HepG2 (cell line): ENCODE data around the gene SNCA. TPM values are rescaled to one million over a fixed set of nuclear protein-coding genes. Genes with fewer than 3 reads are reported as not detected.

Source experiments
- ATAC-seq: fragments of 200-7000 bp; cut with Tn5 transposase; 3 replicates; pipeline ENCODE4 v1.9.1; 2020; ENCODE audit warnings: mild to moderate bottlenecking, moderate library complexity
- BruUV-seq: library from RNA; stranded (reverse); fragments of 400-500 nt; replicated peaks from 2 replicates; lab custom pipeline; 2021; lab: Mats Ljungman, UMichigan
- CTCF ChIA-PET: fragments of 300-600 bp; formaldehyde crosslinking; extraction: SDS; loops from one replicate; lab custom pipeline; 2021; ENCODE audit warnings: low total read pairs, inconsistent platforms, low intra/inter-chr PET ratio; lab: Yijun Ruan, JAX
- POLR2A ChIA-PET: fragments of 350-600 bp; sonication (Branson Sonifier 250); formaldehyde crosslinking; loops from one replicate; lab custom pipeline; 2020; ENCODE audit warnings: antibody characterized with exemption, inconsistent platforms; lab: Yijun Ruan, JAX
- DNase-seq: peaks from one replicate; pipeline ENCODE4 v3.0.0-alpha.2; 2015; ENCODE audit warnings: low spot score
- FAIRE-seq: peaks from 3 replicates; lab custom pipeline; 2011; peaks lifted over from hg19 to GRCh38; lab: Jason Lieb, UNC
- H2AFZ ChIP-seq: one replicate; pipeline ENCODE4 v1.6.1; 2011; ENCODE audit warnings: low read length, inconsistent platforms
- H3K27ac ChIP-seq: fragments of 300-600 bp; 3 replicates; pipeline ENCODE4 v1.8.0; 2011; ENCODE audit warnings: mixed run types, mild to moderate bottlenecking, mixed read lengths, low read length, inconsistent platforms; ENCODE audit not compliant: insufficient read depth; ENCODE audit errors: extremely low read length
- H3K27me3 ChIP-seq, 2 experiments: fragments of 200-600 bp in 1 of 2; 2 replicates in 1 of 2; 3 replicates in 1 of 2; pipeline versions ENCODE4 v1.6.0 to v1.8.0; 2011; ENCODE audit warnings: low read length in 2 of 2, mild to moderate bottlenecking in 2 of 2, moderate library complexity in 2 of 2, inconsistent platforms in 1 of 2; ENCODE audit not compliant: insufficient read depth in 2 of 2, control insufficient read depth in 1 of 2
- H3K36me3 ChIP-seq, 2 experiments: fragments of 200-600 bp in 1 of 2; replicated peaks in 1 of 2; 2 replicates in 1 of 2; 3 replicates in 1 of 2; pipeline versions ENCODE4 v1.5.1 to v1.8.0; 2011; ENCODE audit warnings: low read length in 2 of 2, inconsistent platforms in 1 of 2; ENCODE audit not compliant: insufficient read depth in 2 of 2, control insufficient read depth in 1 of 2
- H3K4me1 ChIP-seq: 2 replicates; pipeline ENCODE4 v1.5.1; 2012; ENCODE audit warnings: low read length, inconsistent platforms; ENCODE audit not compliant: insufficient read depth
- H3K4me2 ChIP-seq: 2 replicates; pipeline ENCODE4 v1.6.0; 2011; ENCODE audit warnings: low read depth, low read length, inconsistent platforms
- H3K4me3 ChIP-seq, 3 experiments: fragments of 200-600 bp in 1 of 3; sonication (generic), shearing (Covaris generic) in 1 of 3; replicated peaks in 1 of 3; 2 replicates each; pipeline ENCODE4 v1.5.1; 2011 to 2016; ENCODE audit warnings: low read length in 3 of 3, inconsistent platforms in 2 of 3, low read depth in 2 of 3, mild to moderate bottlenecking in 2 of 3, control low read depth in 1 of 3, mixed read lengths in 1 of 3; ENCODE audit not compliant: insufficient read depth in 1 of 3
- H3K79me2 ChIP-seq: one replicate; pipeline ENCODE4 v1.6.1; 2011; ENCODE audit warnings: low read length, inconsistent platforms; ENCODE audit not compliant: insufficient read depth
- H3K9ac ChIP-seq: 2 replicates; pipeline ENCODE4 v1.6.0; 2011; ENCODE audit warnings: mild to moderate bottlenecking, low read depth, low read length, inconsistent platforms; ENCODE audit not compliant: insufficient read depth
- H3K9me3 ChIP-seq: 2 replicates; pipeline ENCODE4 v1.5.1; 2012; ENCODE audit warnings: mild to moderate bottlenecking, low read length
- H4K20me1 ChIP-seq: 2 replicates; pipeline ENCODE4 v1.6.0; 2011; ENCODE audit warnings: inconsistent platforms, mild to moderate bottlenecking, low read length, moderate library complexity; ENCODE audit not compliant: insufficient read depth
- ETV6 ChIP-seq: sonication (generic); formaldehyde crosslinking; conservative IDR thresholded peaks from 2 replicates; pipeline ENCODE4 v1.4.0; 2020; ENCODE audit warnings: missing genetic modification reagents
- FOXP4 ChIP-seq: sonication (generic); formaldehyde crosslinking; IDR thresholded peaks from 2 replicates; pipeline ENCODE4 v1.4.0; 2020; ENCODE audit warnings: missing genetic modification reagents
- RBM39 ChIP-seq: fragments of 200-400 bp; formaldehyde crosslinking; IDR thresholded peaks from one replicate; pipeline ENCODE4 v1.6.1; 2018; ENCODE audit warnings: antibody characterized with exemption, mild to moderate bottlenecking, low read depth, low read length; ENCODE audit not compliant: poor library complexity, severe bottlenecking
- RFXAP ChIP-seq: sonication (generic); formaldehyde crosslinking; IDR thresholded peaks from 2 replicates; pipeline ENCODE4 v1.4.0; 2020; ENCODE audit warnings: missing genetic modification reagents, borderline replicate concordance
- SMAD1 ChIP-seq: sonication (generic); formaldehyde crosslinking; IDR thresholded peaks from 2 replicates; pipeline ENCODE4 v1.4.0; 2020; ENCODE audit warnings: missing genetic modification reagents, low read depth, mild to moderate bottlenecking, borderline replicate concordance
- TCF12 ChIP-seq, 2 experiments: fragments of 450-650 bp in 1 of 2; sonication (generic) in 1 of 2; formaldehyde crosslinking in 1 of 2; IDR thresholded peaks; 2 replicates each; pipeline versions ENCODE4 v1.6.1 to v1.8.0; 2017 to 2022; ENCODE audit warnings: antibody characterized with exemption in 1 of 2, mild to moderate bottlenecking in 1 of 2, missing genetic modification reagents in 1 of 2, moderate library complexity in 1 of 2
- TSC22D2 ChIP-seq: sonication (generic); formaldehyde crosslinking; IDR thresholded peaks from 2 replicates; pipeline ENCODE4 v1.5.1; 2020; ENCODE audit warnings: missing genetic modification reagents, mild to moderate bottlenecking, borderline replicate concordance
- ZMYM3 ChIP-seq: sonication (generic); formaldehyde crosslinking; IDR thresholded peaks from 2 replicates; pipeline ENCODE4 v1.5.1; 2020; ENCODE audit warnings: mild to moderate bottlenecking, missing genetic modification reagents
- ZNF34 ChIP-seq: sonication (generic); formaldehyde crosslinking; IDR thresholded peaks from 2 replicates; pipeline ENCODE4 v1.4.0; 2020; ENCODE audit warnings: mild to moderate bottlenecking, missing genetic modification reagents, borderline replicate concordance
- ZNF503 ChIP-seq: sonication (generic); formaldehyde crosslinking; IDR thresholded peaks from 2 replicates; pipeline ENCODE4 v1.4.0; 2020; ENCODE audit warnings: missing genetic modification reagents
- ZNF589 ChIP-seq: sonication (generic); formaldehyde crosslinking; conservative IDR thresholded peaks from 2 replicates; pipeline ENCODE4 v1.8.0; 2022; ENCODE audit warnings: mild to moderate bottlenecking, moderate library complexity, missing genetic modification reagents
- WGBS: methylation state at CpG from one replicate; pipeline ENCODE4 v1.1.6; 2017; ENCODE audit warnings: low lambda C conversion rate; 5-methylcytosine and 5-hydroxymethylcytosine counted together
- in situ Hi-C: cut with HindIII; loops from 2 replicates; pipeline ENCODE4 v1.10.0; 2017; ENCODE audit warnings: low pct_unique_long_range_greater_than_20kb; ENCODE audit not compliant: extremely low pct_ligation_motif_present
- intact Hi-C: fragments of 100-400 bp; cut with micrococcal nuclease; formaldehyde crosslinking; loops from one replicate; pipeline ENCODE4 v1.10.0; 2022; ENCODE audit not compliant: unreplicated experiment
- polyA plus RNA-seq, 8 experiments: library from polyadenylated mRNA; depleted of rRNA in 3 of 8; stranded (reverse) in 7 of 8; unstranded in 1 of 8; fragments of >200 nt; fragmentation: Illumina TruSeq in 4 of 8; extraction: Trizol in 4 of 8; gene quantifications; 2 replicates each; pipeline versions ENCODE4 v1.2.1 to v1.2.3, GENCODE V29; 2011 to 2016; ENCODE audit warnings: low read depth in 4 of 8, missing spikeins in 1 of 8, mixed read lengths in 1 of 8; ENCODE audit not compliant: insufficient read depth in 1 of 8
- total RNA-seq, 5 experiments: library from RNA; depleted of rRNA; stranded (reverse); fragments of >200 nt; fragmentation: Illumina TruSeq; extraction: Trizol; gene quantifications; 2 replicates each; pipeline ENCODE4 v1.2.3, GENCODE V29; 2016; ENCODE audit warnings: low read depth in 1 of 5
- TF ChIP-seq, protein P1 (sequence below): IDR thresholded peaks from 2 replicates; pipeline ENCODE4 v1.6.1; 2016
- TF ChIP-seq, protein P2 (sequence below): sonication (generic); formaldehyde crosslinking; conservative IDR thresholded peaks from 2 replicates; pipeline ENCODE4 v1.8.1; 2023; ENCODE audit warnings: missing genetic modification reagents
- TF ChIP-seq, protein P3 (sequence below): sonication (generic); formaldehyde crosslinking; IDR thresholded peaks from 2 replicates; pipeline ENCODE4 v1.5.0; 2020; ENCODE audit warnings: missing genetic modification reagents, mild to moderate bottlenecking, borderline replicate concordance

Gene SNCA
- total and polyA plus RNA-seq, 2 of the 13 experiments (the other 11 are each of a cell fraction or from before 2014, with no cell fraction given), result not detected

GRCh38 chr4:89719536-89720090, 117.3 kb downstream of the SNCA start:
- Histone ChIP-seq H3K4me1 (no peaks in the 10 kb centered on the region), H2AFZ (no peak overlapping the region), H3K4me2 (no peak overlapping the region)
- BruUV-seq, result no TSS peak
- 79% methylated on average over 7 of the region's 7 CpGs for WGBS
- intact Hi-C loops, result no loop called here
- DNase-seq (no peak), FAIRE-seq (no peak)
- no peak for TF ChIP-seq RFXAP (CRISPR knock-in tag)
- TF ChIP-seq FOXP4 (CRISPR knock-in tag), result no peak
- TF ChIP-seq, protein P1, sequence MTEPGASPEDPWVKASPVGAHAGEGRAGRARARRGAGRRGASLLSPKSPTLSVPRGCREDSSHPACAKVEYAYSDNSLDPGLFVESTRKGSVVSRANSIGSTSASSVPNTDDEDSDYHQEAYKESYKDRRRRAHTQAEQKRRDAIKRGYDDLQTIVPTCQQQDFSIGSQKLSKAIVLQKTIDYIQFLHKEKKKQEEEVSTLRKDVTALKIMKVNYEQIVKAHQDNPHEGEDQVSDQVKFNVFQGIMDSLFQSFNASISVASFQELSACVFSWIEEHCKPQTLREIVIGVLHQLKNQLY (CRISPR knock-in tag), result no peak
- no peak for TF ChIP-seq ZNF503 (CRISPR knock-in tag)
- TF ChIP-seq RBM39, result no peak
- TF ChIP-seq, protein P2, sequence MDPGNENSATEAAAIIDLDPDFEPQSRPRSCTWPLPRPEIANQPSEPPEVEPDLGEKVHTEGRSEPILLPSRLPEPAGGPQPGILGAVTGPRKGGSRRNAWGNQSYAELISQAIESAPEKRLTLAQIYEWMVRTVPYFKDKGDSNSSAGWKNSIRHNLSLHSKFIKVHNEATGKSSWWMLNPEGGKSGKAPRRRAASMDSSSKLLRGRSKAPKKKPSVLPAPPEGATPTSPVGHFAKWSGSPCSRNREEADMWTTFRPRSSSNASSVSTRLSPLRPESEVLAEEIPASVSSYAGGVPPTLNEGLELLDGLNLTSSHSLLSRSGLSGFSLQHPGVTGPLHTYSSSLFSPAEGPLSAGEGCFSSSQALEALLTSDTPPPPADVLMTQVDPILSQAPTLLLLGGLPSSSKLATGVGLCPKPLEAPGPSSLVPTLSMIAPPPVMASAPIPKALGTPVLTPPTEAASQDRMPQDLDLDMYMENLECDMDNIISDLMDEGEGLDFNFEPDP (CRISPR knock-in tag), result no peak
- no peak for TF ChIP-seq SMAD1 (CRISPR knock-in tag)
- TF ChIP-seq, protein P3, sequence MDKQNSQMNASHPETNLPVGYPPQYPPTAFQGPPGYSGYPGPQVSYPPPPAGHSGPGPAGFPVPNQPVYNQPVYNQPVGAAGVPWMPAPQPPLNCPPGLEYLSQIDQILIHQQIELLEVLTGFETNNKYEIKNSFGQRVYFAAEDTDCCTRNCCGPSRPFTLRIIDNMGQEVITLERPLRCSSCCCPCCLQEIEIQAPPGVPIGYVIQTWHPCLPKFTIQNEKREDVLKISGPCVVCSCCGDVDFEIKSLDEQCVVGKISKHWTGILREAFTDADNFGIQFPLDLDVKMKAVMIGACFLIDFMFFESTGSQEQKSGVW (CRISPR knock-in tag), result no peak
- TF ChIP-seq TSC22D2 (CRISPR knock-in tag), result no peak
- TF ChIP-seq ZNF34 (CRISPR knock-in tag), result no peak
- TF ChIP-seq ZNF589 (CRISPR knock-in tag), result no peak
- TF ChIP-seq TCF12 (IDR thresholded peaks at IDR 0.05), result no peak
- no peak for TF ChIP-seq TCF12 (CRISPR knock-in tag; IDR thresholded peaks at IDR 0.05)
- TF ChIP-seq ETV6 (CRISPR knock-in tag), result no peak
- TF ChIP-seq ZMYM3 (CRISPR knock-in tag), result no peak
- TF ChIP-seq, all 625 proteins: peak for 0
- Histone ChIP-seq H3K36me3 (no peaks in the 10 kb centered on the region), H3K4me3 (no peak overlapping the region), H3K9ac (no peak overlapping the region), H3K27ac (no peak overlapping the region), H4K20me1 (no peaks in the 10 kb centered on the region), H3K79me2 (no peaks in the 10 kb centered on the region), H3K9me3 (no peaks in the 10 kb centered on the region), H3K27me3 (no peaks in the 10 kb centered on the region)
- ChIA-PET POLR2A (no interaction called here), CTCF (no interaction called here)
- in situ Hi-C loops, result no loop called here
- ATAC-seq, result no peak
